Mesothelial cell of epicardium (in vitro differentiated cells): ENCODE measurements around the gene CAMK1. TPM values are rescaled to one million over a fixed set of nuclear protein-coding genes. Genes with fewer than 3 reads are reported as not detected.
"Not testable (repeated sequence)": the region's sequence is repeated elsewhere in the genome, so short reads cannot be mapped to it uniquely, and the experiment has no call there.

ENCODE experiments used
- DNase-seq, 2 experiments: peaks; one replicate each; pipeline ENCODE4 v3.0.0; 2021; ENCODE audit warnings: low spot score in 2 of 2; ENCODE audit not compliant: unreplicated experiment in 2 of 2
- H3K27ac Mint-ChIP-seq: 2 replicates; pipeline ENCODE4 v1.8.0; 2021; ENCODE audit warnings: mixed read lengths
- H3K27me3 Mint-ChIP-seq: 2 replicates; pipeline ENCODE4 v1.8.0; 2021; ENCODE audit warnings: low read depth, mixed read lengths
- H3K36me3 Mint-ChIP-seq: 2 replicates; pipeline ENCODE4 v1.8.0; 2021; ENCODE audit warnings: mixed read lengths
- H3K4me1 Mint-ChIP-seq: 2 replicates; pipeline ENCODE4 v1.8.0; 2021; ENCODE audit warnings: mixed read lengths
- H3K4me3 Mint-ChIP-seq: 2 replicates; pipeline ENCODE4 v1.8.0; 2021; ENCODE audit warnings: mild to moderate bottlenecking, moderate library complexity, mixed read lengths
- H3K9me3 Mint-ChIP-seq: 2 replicates; pipeline ENCODE4 v1.8.0; 2021; ENCODE audit warnings: mixed read lengths
- total RNA-seq: library from RNA; stranded (reverse); gene quantifications from 3 replicates; pipeline ENCODE4 v1.2.1, GENCODE V29; 2021
- TF ChIP-seq, protein P1 (sequence below): fragments of 200-600 bp; sonication (generic); IDR thresholded peaks from one replicate; pipeline ENCODE4 v1.5.0; 2021; ENCODE audit warnings: antibody characterized with exemption; ENCODE audit not compliant: unreplicated experiment

CAMK1 gene
- total RNA-seq, 1 donor from 2014 or later = 9.7 TPM

DNA sequence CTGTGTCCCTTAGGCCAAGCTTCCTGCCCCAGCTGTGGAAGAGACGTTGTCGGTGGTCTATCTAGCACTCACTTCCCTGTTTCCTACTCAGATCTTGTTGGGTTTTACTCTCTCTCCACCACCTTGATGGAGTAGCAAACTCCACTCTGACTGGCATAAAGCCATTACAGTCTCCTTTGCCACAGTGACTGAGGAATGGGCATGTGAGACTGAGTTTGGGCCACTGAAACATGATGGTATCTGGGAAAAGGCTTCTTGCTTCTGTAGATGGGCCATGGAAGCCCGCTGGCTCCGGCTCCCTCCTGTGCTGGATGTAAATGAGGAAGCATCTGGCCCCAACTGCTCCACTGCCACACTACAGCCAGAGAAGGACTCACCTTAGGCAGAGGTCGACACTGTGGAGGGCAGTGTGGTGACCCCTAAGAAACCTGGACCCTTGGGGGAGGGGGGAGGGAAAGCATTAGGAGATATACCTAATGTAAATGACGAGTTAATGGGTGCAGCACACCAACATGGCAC, 9.4 kb upstream of the CAMK1 start:
- no peak for DNase-seq
- Mint-ChIP-seq H3K4me1 (no peaks in the 10 kb centered on the region), H3K36me3 (peaks cover 15% of the 10 kb centered on the region), H3K9me3 (no peaks in the 10 kb centered on the region), H3K4me3 (no peak overlapping the region), H3K27ac (no peak overlapping the region), H3K27me3 (no peaks in the 10 kb centered on the region)
- TF ChIP-seq, protein P1, sequence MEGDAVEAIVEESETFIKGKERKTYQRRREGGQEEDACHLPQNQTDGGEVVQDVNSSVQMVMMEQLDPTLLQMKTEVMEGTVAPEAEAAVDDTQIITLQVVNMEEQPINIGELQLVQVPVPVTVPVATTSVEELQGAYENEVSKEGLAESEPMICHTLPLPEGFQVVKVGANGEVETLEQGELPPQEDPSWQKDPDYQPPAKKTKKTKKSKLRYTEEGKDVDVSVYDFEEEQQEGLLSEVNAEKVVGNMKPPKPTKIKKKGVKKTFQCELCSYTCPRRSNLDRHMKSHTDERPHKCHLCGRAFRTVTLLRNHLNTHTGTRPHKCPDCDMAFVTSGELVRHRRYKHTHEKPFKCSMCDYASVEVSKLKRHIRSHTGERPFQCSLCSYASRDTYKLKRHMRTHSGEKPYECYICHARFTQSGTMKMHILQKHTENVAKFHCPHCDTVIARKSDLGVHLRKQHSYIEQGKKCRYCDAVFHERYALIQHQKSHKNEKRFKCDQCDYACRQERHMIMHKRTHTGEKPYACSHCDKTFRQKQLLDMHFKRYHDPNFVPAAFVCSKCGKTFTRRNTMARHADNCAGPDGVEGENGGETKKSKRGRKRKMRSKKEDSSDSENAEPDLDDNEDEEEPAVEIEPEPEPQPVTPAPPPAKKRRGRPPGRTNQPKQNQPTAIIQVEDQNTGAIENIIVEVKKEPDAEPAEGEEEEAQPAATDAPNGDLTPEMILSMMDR = no peak

DNA sequence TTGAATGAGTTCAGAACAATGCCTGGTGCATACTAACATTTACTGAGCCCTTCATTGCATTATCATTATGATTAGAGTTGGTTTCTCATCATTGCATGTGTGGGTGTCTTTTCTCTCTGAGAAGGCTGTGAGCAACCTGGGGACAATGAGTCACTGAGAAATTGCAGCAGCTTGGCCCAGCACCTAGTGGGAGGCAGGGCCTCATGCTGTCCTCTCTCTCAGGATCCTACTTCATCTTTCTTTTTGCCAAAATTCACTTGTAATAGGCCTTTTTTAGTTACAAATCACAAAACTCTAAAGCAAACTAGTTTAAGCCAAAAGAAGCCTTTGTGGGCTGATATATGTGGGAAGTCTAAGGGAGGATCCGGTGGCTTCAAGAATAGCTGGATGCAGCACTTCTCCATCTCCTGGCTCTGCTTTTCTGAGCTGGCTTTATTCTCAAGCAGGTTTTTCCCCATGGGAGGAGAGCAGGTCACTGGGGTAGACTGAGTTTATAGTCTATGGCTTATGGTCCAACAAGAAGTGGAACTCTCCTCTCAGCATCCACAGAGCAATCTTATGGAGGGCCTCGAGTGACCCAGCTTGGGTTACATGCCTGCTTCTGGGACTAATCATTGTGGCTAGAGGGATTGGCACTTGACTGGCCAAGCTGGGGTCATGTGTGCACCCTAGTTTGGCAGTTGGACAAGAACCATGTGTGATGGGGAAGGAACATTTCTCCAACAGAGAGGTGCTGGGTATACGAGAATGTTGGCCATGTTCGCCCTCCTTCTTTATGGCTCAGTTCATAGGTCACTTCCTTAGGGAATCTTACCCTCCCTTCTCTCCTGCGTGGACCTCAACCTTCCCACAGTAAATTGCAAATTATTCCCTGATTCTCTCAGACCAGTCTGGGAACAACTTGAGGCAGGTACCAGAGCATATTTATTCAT, 8.7 kb upstream of the CAMK1 start:
- H3K27ac Mint-ChIP-seq = no peak overlapping the region
- H3K9me3 Mint-ChIP-seq = no peaks in the 10 kb centered on the region
- DNase-seq = no peak
- H3K36me3 Mint-ChIP-seq = peaks cover 14% of the 10 kb centered on the region
- no peaks in the 10 kb centered on the region for H3K4me1 Mint-ChIP-seq
- H3K27me3 Mint-ChIP-seq = no peaks in the 10 kb centered on the region
- no peak overlapping the region for H3K4me3 Mint-ChIP-seq
- TF ChIP-seq, protein P1 = no peak

DNA sequence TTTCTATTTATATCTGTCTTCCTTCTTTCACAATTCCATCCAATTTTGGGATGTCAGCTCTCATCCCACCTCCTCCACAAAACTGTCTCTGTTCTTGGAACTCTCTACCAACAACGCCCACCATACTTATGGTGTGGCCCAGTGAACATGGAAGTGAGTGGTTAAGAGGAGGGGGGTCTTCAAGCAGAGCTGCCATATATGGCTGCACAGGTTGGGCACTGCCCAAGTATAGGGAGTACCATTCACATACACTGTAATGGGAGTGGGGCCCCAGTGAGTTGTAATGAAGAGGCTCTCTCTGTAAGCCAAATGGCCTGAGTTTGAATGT, 7.9 kb upstream of the CAMK1 start:
- TF ChIP-seq, protein P1 = no peak
- no peak overlapping the region for H3K4me3 Mint-ChIP-seq
- no peak for DNase-seq
- no peaks in the 10 kb centered on the region for H3K27me3 Mint-ChIP-seq
- H3K36me3 Mint-ChIP-seq = peaks cover 10% of the 10 kb centered on the region
- H3K27ac Mint-ChIP-seq = no peak overlapping the region
- H3K9me3 Mint-ChIP-seq = no peaks in the 10 kb centered on the region
- no peaks in the 10 kb centered on the region for H3K4me1 Mint-ChIP-seq

DNA sequence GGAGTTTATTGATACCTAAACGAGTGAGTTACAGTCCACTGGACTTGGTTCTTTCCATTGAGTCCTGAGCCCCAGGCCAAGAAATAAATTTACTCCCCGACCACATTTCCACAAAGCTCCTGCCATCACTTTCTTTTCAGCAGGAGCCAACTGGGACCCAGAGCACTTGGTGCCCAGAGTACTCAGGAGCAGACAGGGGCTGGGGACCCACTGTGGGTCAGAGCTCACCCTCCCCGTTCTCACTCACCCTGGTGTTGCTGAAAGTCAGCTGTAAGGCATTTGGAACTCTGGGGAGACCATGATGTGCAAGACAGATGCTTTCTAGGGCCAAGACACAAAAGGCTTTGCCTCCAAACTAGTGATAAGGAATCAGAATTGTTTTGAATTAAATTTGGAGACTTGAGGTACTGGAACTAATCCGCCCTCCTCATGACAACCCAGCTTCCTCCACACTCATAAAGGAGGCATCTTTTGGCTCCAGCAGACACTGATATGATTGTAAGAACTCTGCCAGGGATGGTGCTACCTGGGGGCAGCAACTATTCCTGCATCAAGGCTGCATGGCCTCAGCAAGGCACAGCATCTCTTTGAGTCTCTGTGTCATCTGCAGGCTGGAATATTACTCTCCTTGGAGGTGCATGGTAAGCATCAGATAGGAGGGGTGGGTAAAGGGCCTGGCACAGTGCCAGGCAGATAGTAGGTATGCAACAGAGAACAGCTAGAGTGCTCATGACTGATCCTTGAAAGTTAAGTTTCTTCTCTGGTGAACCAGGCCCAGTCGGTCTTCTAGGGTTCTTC, 7.3 kb upstream of the CAMK1 start:
- Mint-ChIP-seq H3K27me3 (no peaks in the 10 kb centered on the region), H3K27ac (no peak overlapping the region), H3K4me3 (no peak overlapping the region), H3K4me1 (no peaks in the 10 kb centered on the region), H3K9me3 (no peaks in the 10 kb centered on the region), H3K36me3 (peaks cover 5% of the 10 kb centered on the region)
- TF ChIP-seq, protein P1 = no peak
- DNase-seq = no peak

DNA sequence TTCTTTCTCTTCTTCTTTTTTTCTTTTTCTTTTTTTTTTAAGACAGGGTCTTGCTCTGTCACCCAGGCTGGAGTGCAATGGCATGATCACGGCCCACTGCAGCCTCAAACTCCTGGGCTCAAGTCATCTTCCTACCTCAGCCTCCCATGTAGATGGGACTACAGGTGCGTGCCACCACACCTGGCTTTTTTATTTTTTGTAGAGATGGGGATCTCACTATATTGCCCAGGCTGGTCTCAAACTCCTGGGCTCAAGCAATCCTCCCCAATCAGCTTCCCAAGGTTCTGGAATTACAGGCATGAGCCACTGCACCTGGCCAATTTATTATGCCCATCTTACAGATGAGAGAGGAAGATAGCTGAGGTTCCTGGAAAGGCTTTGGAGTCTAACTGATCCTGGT, 1.3 kb upstream of the CAMK1 start:
- H3K36me3 Mint-ChIP-seq, H3K27me3 Mint-ChIP-seq, H3K27ac Mint-ChIP-seq, H3K9me3 Mint-ChIP-seq, DNase-seq: not testable (repeated sequence)
- H3K4me1 Mint-ChIP-seq = peaks cover 16% of the 10 kb centered on the region
- peak overlapping the region; percentile 66 for H3K4me3 Mint-ChIP-seq
